Measurements from ENCODE around the gene TIFAB. TPM values are rescaled to one million over a fixed set of nuclear protein-coding genes. Genes with fewer than 3 reads are reported as not detected.

The TIFAB gene
- total RNA-seq, 1 donor from 2014 or later = not detected

- peak in 1 of 2 donors; percentile 38 for DNase-seq (ENCODE audit: low spot score in 2 of 2)
- TF ChIP-seq CTCF (IDR thresholded peaks at IDR 0.05) = no peak
- H3K27ac ChIP-seq = no peak overlapping the region
- H3K9me3 ChIP-seq = no peaks in the 10 kb centered on the region
- no peak overlapping the region for H3K4me3 ChIP-seq
- H3K4me1 ChIP-seq = peaks cover 0 to 8% of the 10 kb centered on the region in 2 donors
- no peaks in the 10 kb centered on the region for H3K27me3 ChIP-seq
- H3K36me3 ChIP-seq = no peaks in the 10 kb centered on the region
- intact Hi-C loops (cut with DNase I) = no loop called here
These were observed 10.2 kb downstream of the TIFAB start for GRCh38 chr5:135441919-135442318.

GRCh38 chr5:135441350-135441831, 10.8 kb downstream of the TIFAB start:
- peak in 1 of 2 donors; percentile 59 for DNase-seq (ENCODE audit: low spot score in 2 of 2)
- Histone ChIP-seq H3K4me3 (no peak overlapping the region), H3K27ac (no peak overlapping the region), H3K27me3 (no peaks in the 10 kb centered on the region), H3K4me1 (peaks cover 0 to 8% of the 10 kb centered on the region in 2 donors), H3K9me3 (no peaks in the 10 kb centered on the region), H3K36me3 (no peaks in the 10 kb centered on the region)
- TF ChIP-seq CTCF (IDR thresholded peaks at IDR 0.05) = no peak
- intact Hi-C loops (cut with DNase I) = no loop called here

- H3K36me3 ChIP-seq = no peaks in the 10 kb centered on the region
- no peaks in the 10 kb centered on the region for H3K27me3 ChIP-seq
- TF ChIP-seq CTCF (IDR thresholded peaks at IDR 0.05) = no peak
- H3K9me3 ChIP-seq = no peaks in the 10 kb centered on the region
- intact Hi-C loops (cut with DNase I) = no loop called here
- peaks cover 0 to 8% of the 10 kb centered on the region in 2 donors for H3K4me1 ChIP-seq
- H3K4me3 ChIP-seq = no peak overlapping the region
- peak in 1 of 2 donors; percentile 54 for DNase-seq (ENCODE audit: low spot score in 2 of 2)
- H3K27ac ChIP-seq = no peak overlapping the region
These were observed 11.2 kb downstream of the TIFAB start for GRCh38 chr5:135440916-135441315.

GRCh38 chr5:135439231-135440205, 12.6 kb downstream of the TIFAB start:
- Histone ChIP-seq H3K4me1 (peaks cover 0 to 8% of the 10 kb centered on the region in 2 donors), H3K27me3 (no peaks in the 10 kb centered on the region), H3K27ac (no peak overlapping the region), H3K36me3 (no peaks in the 10 kb centered on the region), H3K4me3 (no peak overlapping the region), H3K9me3 (no peaks in the 10 kb centered on the region)
- DNase-seq (ENCODE audit: low spot score in 2 of 2) = peak in 1 of 2 donors; percentile 41
- TF ChIP-seq CTCF (IDR thresholded peaks at IDR 0.05) = no peak
- intact Hi-C loops (cut with DNase I) = no loop called here

GRCh38 chr5:135438636-135439221, 13.4 kb downstream of the TIFAB start:
- intact Hi-C loops (cut with DNase I) = no loop called here
- Histone ChIP-seq H3K4me1 (peaks cover 0 to 8% of the 10 kb centered on the region in 2 donors), H3K27ac (no peak overlapping the region)

More at GRCh38 chr5:135438636-135439221, 13.4 kb downstream of the TIFAB start:
- no peaks in the 10 kb centered on the region for H3K36me3 ChIP-seq
- no peak for TF ChIP-seq CTCF (IDR thresholded peaks at IDR 0.05)
- no peaks in the 10 kb centered on the region for H3K27me3 ChIP-seq
- peak in 1 of 2 donors; percentile 50 for DNase-seq (ENCODE audit: low spot score in 2 of 2)
- no peak overlapping the region for H3K4me3 ChIP-seq
- no peaks in the 10 kb centered on the region for H3K9me3 ChIP-seq
